Keratinocyte (primary cell): ENCODE results near the gene DLX6. TPM values are rescaled to one million over a fixed set of nuclear protein-coding genes. Genes with fewer than 3 reads are reported as not detected.

Source experiments
- DNase-seq: peaks from one replicate; pipeline ENCODE4 v3.0.0-alpha.2; 2011; ENCODE audit warnings: low read depth, missing footprints, low spot score
- FAIRE-seq: peaks from 2 replicates; lab custom pipeline; 2011; peaks lifted over from hg19 to GRCh38; lab: Jason Lieb, UNC
- H2AFZ ChIP-seq: 2 replicates; pipeline ENCODE4 v1.6.0; 2012; ENCODE audit warnings: low read length, control low read depth, inconsistent platforms; ENCODE audit not compliant: control insufficient read depth
- H3K27ac ChIP-seq: 2 replicates; pipeline ENCODE4 v1.5.1; 2011; ENCODE audit warnings: low read length; ENCODE audit not compliant: control insufficient read depth, insufficient read depth
- H3K27me3 ChIP-seq: 3 replicates; pipeline ENCODE4 v1.6.0; 2011; ENCODE audit warnings: low read length; ENCODE audit not compliant: control insufficient read depth, insufficient read depth; ENCODE audit errors: extremely low read depth
- H3K36me3 ChIP-seq, 2 experiments: 2 replicates in 1 of 2; 3 replicates in 1 of 2; pipeline ENCODE4 v1.5.1; 2011; ENCODE audit warnings: low read length in 2 of 2, mild to moderate bottlenecking in 1 of 2; ENCODE audit not compliant: control insufficient read depth in 2 of 2, insufficient read depth in 2 of 2; ENCODE audit errors: extremely low read depth in 1 of 2
- H3K4me1 ChIP-seq: 3 replicates; pipeline ENCODE4 v1.5.1; 2011; ENCODE audit warnings: low read length; ENCODE audit not compliant: control insufficient read depth, insufficient read depth; ENCODE audit errors: extremely low read depth
- H3K4me2 ChIP-seq: 3 replicates; pipeline ENCODE4 v1.6.0; 2011; ENCODE audit warnings: low read depth, low read length; ENCODE audit not compliant: control insufficient read depth, insufficient read depth; ENCODE audit errors: extremely low read depth
- H3K4me3 ChIP-seq, 3 experiments: fragments of 200-600 bp in 1 of 3; sonication (generic) in 1 of 3; 2 replicates in 2 of 3; 3 replicates in 1 of 3; pipeline ENCODE4 v1.5.1; 2011 to 2016; ENCODE audit warnings: low read length in 3 of 3, mild to moderate bottlenecking in 3 of 3, control low read depth in 2 of 3, inconsistent platforms in 1 of 3, low read depth in 1 of 3, mixed read lengths in 1 of 3, mixed run types in 1 of 3, moderate library complexity in 1 of 3; ENCODE audit not compliant: control insufficient read depth in 2 of 3, insufficient read depth in 2 of 3; ENCODE audit errors: extremely low read depth in 1 of 3
- H3K79me2 ChIP-seq: 2 replicates; pipeline ENCODE4 v1.6.0; 2012; ENCODE audit warnings: low read length; ENCODE audit not compliant: control insufficient read depth, insufficient read depth
- H3K9ac ChIP-seq: 3 replicates; pipeline ENCODE4 v1.6.0; 2011; ENCODE audit warnings: low read length; ENCODE audit not compliant: control insufficient read depth, insufficient read depth; ENCODE audit errors: extremely low read depth
- H3K9me1 ChIP-seq: 3 replicates; pipeline ENCODE4 v1.6.0; 2011; ENCODE audit warnings: low read length; ENCODE audit not compliant: control insufficient read depth, insufficient read depth; ENCODE audit errors: extremely low read depth
- H3K9me3 ChIP-seq: 2 replicates; pipeline ENCODE4 v1.5.1; 2012; ENCODE audit warnings: low read depth, low read length; ENCODE audit not compliant: control insufficient read depth
- H4K20me1 ChIP-seq: 3 replicates; pipeline ENCODE4 v1.6.0; 2011; ENCODE audit warnings: low read length; ENCODE audit not compliant: control insufficient read depth, insufficient read depth; ENCODE audit errors: extremely low read depth
- EZH2 ChIP-seq: IDR thresholded peaks from one replicate; pipeline ENCODE4 v1.6.1; 2012; ENCODE audit warnings: inconsistent platforms, mild to moderate bottlenecking, low read length, moderate library complexity
- dilution Hi-C: fragments of 300-500 bp; cut with MboI; formaldehyde crosslinking; loops from one replicate; pipeline ENCODE4 v1.7.0; 2020; ENCODE audit warnings: low sequenced_read_pairs; ENCODE audit not compliant: extremely low pct_ligation_motif_present
- polyA plus RNA-seq, 5 experiments: library from polyadenylated mRNA; depleted of rRNA in 3 of 5; stranded (reverse) in 3 of 5; stranded (forward) in 1 of 5; unstranded in 1 of 5; fragments of >200 nt; gene quantifications; 1 replicate in 1 of 5; 2 replicates in 3 of 5; 3 replicates in 1 of 5; pipeline versions ENCODE4 v1.2.1 to v1.2.3, GENCODE V29; 2011 to 2012; ENCODE audit warnings: missing spikeins in 2 of 5, low read depth in 1 of 5, low replicate concordance in 1 of 5
- TF ChIP-seq, protein P1 (sequence below), 3 experiments: IDR thresholded peaks in 1 of 3; conservative IDR thresholded peaks in 1 of 3; optimal IDR thresholded peaks in 1 of 3; 2 replicates in 2 of 3; 3 replicates in 1 of 3; pipeline versions ENCODE3 to v1.5.1; 2011; ENCODE audit warnings: low read length in 3 of 3, mild to moderate bottlenecking in 3 of 3, moderate library complexity in 2 of 3, control low read depth in 1 of 3, inconsistent platforms in 1 of 3; ENCODE audit not compliant: insufficient read depth in 2 of 3; ENCODE audit errors: extremely low read depth in 1 of 3

Gene DLX6
- polyA plus RNA-seq, 1 donor (not counting 4 experiments of a cell fraction or from before 2014, with no cell fraction given), result 0.05 TPM

GRCh38 chr7:97018791-97019531 lies 13.6 kb downstream of the DLX6 start:
- peak overlapping the region; percentile 22 for H3K4me2 ChIP-seq

DNA sequence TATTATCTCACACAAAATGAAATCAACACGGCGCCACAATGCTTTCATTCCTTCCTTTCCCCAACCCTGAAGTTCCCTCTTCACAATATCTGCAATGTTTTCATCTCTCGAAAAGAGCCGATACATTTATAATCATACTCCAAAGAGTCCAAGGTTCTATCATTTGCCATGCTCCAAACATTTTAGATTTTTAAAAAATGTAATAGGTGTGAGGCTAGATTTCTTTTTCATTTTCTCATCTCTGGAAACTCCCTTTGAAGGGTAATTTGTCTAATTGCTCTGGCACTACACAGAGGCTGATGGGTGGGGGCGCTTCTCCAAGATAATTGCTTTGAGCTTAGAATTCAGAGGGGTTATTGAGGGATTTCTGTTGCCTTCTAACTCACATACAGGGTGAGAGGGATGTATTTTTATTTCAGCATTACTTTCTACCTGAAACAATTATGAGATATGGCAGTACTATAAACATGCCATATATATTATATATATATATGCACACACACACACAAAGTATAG lies 14.4 kb downstream of the DLX6 start:
- no peak for DNase-seq
- no peak for FAIRE-seq
- Histone ChIP-seq H4K20me1 (no peaks in the 10 kb centered on the region), H3K36me3 (no peaks in the 10 kb centered on the region), H3K27ac (no peak overlapping the region), H3K4me2 (no peak overlapping the region), H3K4me1 (peaks cover 4% of the 10 kb centered on the region), H3K9me1 (no peaks in the 10 kb centered on the region), H3K4me3 (no peak overlapping the region), H2AFZ (no peak overlapping the region), H3K9ac (no peak overlapping the region), H3K79me2 (no peaks in the 10 kb centered on the region), H3K27me3 (peaks cover 54% of the 10 kb centered on the region), H3K9me3 (no peaks in the 10 kb centered on the region)
- dilution Hi-C loops, result no loop called here
- TF ChIP-seq, protein P1, sequence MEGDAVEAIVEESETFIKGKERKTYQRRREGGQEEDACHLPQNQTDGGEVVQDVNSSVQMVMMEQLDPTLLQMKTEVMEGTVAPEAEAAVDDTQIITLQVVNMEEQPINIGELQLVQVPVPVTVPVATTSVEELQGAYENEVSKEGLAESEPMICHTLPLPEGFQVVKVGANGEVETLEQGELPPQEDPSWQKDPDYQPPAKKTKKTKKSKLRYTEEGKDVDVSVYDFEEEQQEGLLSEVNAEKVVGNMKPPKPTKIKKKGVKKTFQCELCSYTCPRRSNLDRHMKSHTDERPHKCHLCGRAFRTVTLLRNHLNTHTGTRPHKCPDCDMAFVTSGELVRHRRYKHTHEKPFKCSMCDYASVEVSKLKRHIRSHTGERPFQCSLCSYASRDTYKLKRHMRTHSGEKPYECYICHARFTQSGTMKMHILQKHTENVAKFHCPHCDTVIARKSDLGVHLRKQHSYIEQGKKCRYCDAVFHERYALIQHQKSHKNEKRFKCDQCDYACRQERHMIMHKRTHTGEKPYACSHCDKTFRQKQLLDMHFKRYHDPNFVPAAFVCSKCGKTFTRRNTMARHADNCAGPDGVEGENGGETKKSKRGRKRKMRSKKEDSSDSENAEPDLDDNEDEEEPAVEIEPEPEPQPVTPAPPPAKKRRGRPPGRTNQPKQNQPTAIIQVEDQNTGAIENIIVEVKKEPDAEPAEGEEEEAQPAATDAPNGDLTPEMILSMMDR (optimal IDR thresholded peaks at IDR 0.05 in 1 of 3, IDR thresholded peaks at IDR 0.05 in 1 of 3, conservative IDR thresholded peaks at IDR 0.05 in 1 of 3; ENCODE audit: extremely low read depth in 1 of 3, insufficient read depth in 2 of 3, low read length in 3 of 3), result no peak
- TF ChIP-seq EZH2, result no peak

More at GRCh38 chr7:97018791-97019531, 13.6 kb downstream of the DLX6 start:
- TF ChIP-seq, protein P1 (optimal IDR thresholded peaks at IDR 0.05 in 1 of 3, IDR thresholded peaks at IDR 0.05 in 1 of 3, conservative IDR thresholded peaks at IDR 0.05 in 1 of 3; ENCODE audit: extremely low read depth in 1 of 3, insufficient read depth in 2 of 3, low read length in 3 of 3), result no peak
- no peak for TF ChIP-seq EZH2
- no peaks in the 10 kb centered on the region for H3K79me2 ChIP-seq
- H3K9me1 ChIP-seq, result no peaks in the 10 kb centered on the region
- peaks cover 4% of the 10 kb centered on the region for H3K4me1 ChIP-seq
- H3K36me3 ChIP-seq, result no peaks in the 10 kb centered on the region
- FAIRE-seq (no peak), DNase-seq (no peak)
- H2AFZ ChIP-seq, result no peak overlapping the region
- no peaks in the 10 kb centered on the region for H4K20me1 ChIP-seq
- no peak overlapping the region for H3K27ac ChIP-seq
- H3K9me3 ChIP-seq, result no peaks in the 10 kb centered on the region
- H3K4me3 ChIP-seq, result no peak overlapping the region
- peaks cover 56% of the 10 kb centered on the region for H3K27me3 ChIP-seq
- dilution Hi-C loops, result no loop called here
- no peak overlapping the region for H3K9ac ChIP-seq
